Endothelial cell (in vitro differentiated cells): Measurements from ENCODE around the gene NKAIN2. TPM values are rescaled to one million over a fixed set of nuclear protein-coding genes. Genes with fewer than 3 reads are reported as not detected.
"Not testable (repeated sequence)": the region's sequence is repeated elsewhere in the genome, so short reads cannot be mapped to it uniquely, and the experiment has no call there.

Experiments used
- DNase-seq: peaks from one replicate; pipeline ENCODE4 v3.0.0; 2021; ENCODE audit warnings: low spot score
- H3K27ac Mint-ChIP-seq: one replicate; pipeline ENCODE4 v1.8.0; 2021; ENCODE audit warnings: mixed read lengths, inconsistent platforms; ENCODE audit not compliant: unreplicated experiment
- H3K27me3 Mint-ChIP-seq: one replicate; pipeline ENCODE4 v1.8.0; 2021; ENCODE audit warnings: mild to moderate bottlenecking, moderate library complexity, mixed read lengths, inconsistent platforms; ENCODE audit not compliant: unreplicated experiment
- H3K36me3 Mint-ChIP-seq: one replicate; pipeline ENCODE4 v1.8.0; 2021; ENCODE audit warnings: mild to moderate bottlenecking, low read depth, mixed read lengths, inconsistent platforms; ENCODE audit not compliant: unreplicated experiment
- H3K4me1 Mint-ChIP-seq: one replicate; pipeline ENCODE4 v1.8.0; 2021; ENCODE audit warnings: mild to moderate bottlenecking, mixed read lengths, inconsistent platforms; ENCODE audit not compliant: unreplicated experiment
- H3K4me3 Mint-ChIP-seq: one replicate; pipeline ENCODE4 v1.8.0; 2021; ENCODE audit warnings: mild to moderate bottlenecking, mixed read lengths, inconsistent platforms; ENCODE audit not compliant: unreplicated experiment
- H3K9me3 Mint-ChIP-seq: one replicate; pipeline ENCODE4 v1.8.0; 2021; ENCODE audit warnings: mixed read lengths, inconsistent platforms; ENCODE audit not compliant: unreplicated experiment
- CTCF ChIP-seq: fragments of 200-600 bp; sonication (generic); IDR thresholded peaks from one replicate; pipeline ENCODE4 v1.5.0; 2021; ENCODE audit warnings: antibody characterized with exemption; ENCODE audit not compliant: unreplicated experiment
- total RNA-seq: library from RNA; stranded (reverse); fragmentation: NEBNext Ultra II Directional; extraction: Animal tissue kit (Norgen Biotek cat#: 25700); gene quantifications from one replicate; pipeline ENCODE4 v1.2.1, GENCODE V29; 2021; ENCODE audit not compliant: unreplicated experiment

The NKAIN2 gene
- total RNA-seq, 1 donor from 2014 or later = 9.5 TPM

- Mint-ChIP-seq H3K9me3 (no peaks in the 10 kb centered on the region), H3K36me3 (no peaks in the 10 kb centered on the region), H3K4me3 (no peak overlapping the region), H3K27ac (no peak overlapping the region), H3K4me1 (peaks cover 17% of the 10 kb centered on the region), H3K27me3 (no peaks in the 10 kb centered on the region)
- DNase-seq = no peak
- no peak for TF ChIP-seq CTCF
Observed at GRCh38 chr6:124011180-124011579, 207.5 kb downstream of the NKAIN2 start.

- H3K4me3 Mint-ChIP-seq, H3K27ac Mint-ChIP-seq, H3K36me3 Mint-ChIP-seq, H3K9me3 Mint-ChIP-seq, H3K27me3 Mint-ChIP-seq, DNase-seq, H3K4me1 Mint-ChIP-seq: not testable (repeated sequence)
Observed at GRCh38 chr6:124022051-124022450, 218.4 kb downstream of the NKAIN2 start.

GRCh38 chr6:124022641-124023040 lies 219.0 kb downstream of the NKAIN2 start:
- H3K27ac Mint-ChIP-seq = no peak overlapping the region
- no peak for TF ChIP-seq CTCF
- H3K4me1 Mint-ChIP-seq = peaks cover 3% of the 10 kb centered on the region
- H3K27me3 Mint-ChIP-seq = no peaks in the 10 kb centered on the region
- DNase-seq = no peak
- peaks cover 5% of the 10 kb centered on the region for H3K9me3 Mint-ChIP-seq
- H3K4me3 Mint-ChIP-seq = no peak overlapping the region
- no peaks in the 10 kb centered on the region for H3K36me3 Mint-ChIP-seq

GRCh38 chr6:124026694-124027093 lies 223.0 kb downstream of the NKAIN2 start:
- H3K27ac Mint-ChIP-seq = no peak overlapping the region

GRCh38 chr6:124027392-124027791 lies 223.7 kb downstream of the NKAIN2 start:
- Mint-ChIP-seq H3K9me3 (no peaks in the 10 kb centered on the region), H3K36me3 (no peaks in the 10 kb centered on the region), H3K4me3 (no peak overlapping the region), H3K27me3 (no peaks in the 10 kb centered on the region), H3K4me1 (peaks cover 8% of the 10 kb centered on the region), H3K27ac (no peak overlapping the region)
- no peak for DNase-seq
- no peak for TF ChIP-seq CTCF

More at GRCh38 chr6:124026694-124027093, 223.0 kb downstream of the NKAIN2 start:
- no peaks in the 10 kb centered on the region for H3K27me3 Mint-ChIP-seq
- no peak for DNase-seq
- no peaks in the 10 kb centered on the region for H3K9me3 Mint-ChIP-seq
- H3K4me3 Mint-ChIP-seq = no peak overlapping the region
- H3K36me3 Mint-ChIP-seq = no peaks in the 10 kb centered on the region
- TF ChIP-seq CTCF = no peak
- peaks cover 8% of the 10 kb centered on the region for H3K4me1 Mint-ChIP-seq

- no peak for TF ChIP-seq CTCF
- Mint-ChIP-seq H3K4me1 (peaks cover 8% of the 10 kb centered on the region), H3K4me3 (no peak overlapping the region), H3K9me3 (no peaks in the 10 kb centered on the region), H3K36me3 (no peaks in the 10 kb centered on the region), H3K27ac (no peak overlapping the region), H3K27me3 (no peaks in the 10 kb centered on the region)
- no peak for DNase-seq
Observed at GRCh38 chr6:124028117-124028516, 224.5 kb downstream of the NKAIN2 start.
